GM21390 (cell line): ENCODE data around the gene DMD.

ENCODE experiments used
- ATAC-seq: cut with Tn5 transposase; IDR thresholded peaks from one replicate; pipeline ENCODE4 v1.9.1; 2021; ENCODE audit not compliant: unreplicated experiment

Gene DMD

GRCh38 chrX:31092970-31093638 lies 2118.2 kb downstream of the DMD start:
- ATAC-seq: no peak

GRCh38 chrX:31092476-31092875 lies 2118.9 kb downstream of the DMD start:
- ATAC-seq: no peak

- ATAC-seq: no peak
Observed at GRCh38 chrX:31091819-31092218, 2119.5 kb downstream of the DMD start.

- ATAC-seq: no peak
Observed at GRCh38 chrX:31074522-31074921, 2136.8 kb downstream of the DMD start.

- ATAC-seq: no peak
Observed at GRCh38 chrX:31071725-31072124, 2139.6 kb downstream of the DMD start, which contains the start of gene FTHL17. Gene FTHL17, minus strand, starts transcription at chrX:31072041. Its CDS starts 88 bp downstream, at chrX:31071953.

- ATAC-seq: no peak
Observed at GRCh38 chrX:31071262-31071661, 2140.1 kb downstream of the DMD start.

GRCh38 chrX:31070057-31070468 lies 2141.3 kb downstream of the DMD start:
- ATAC-seq: peak; percentile 62
